Upper lobe of left lung (tissue), 6 donors: ENCODE data around the gene LONP1. TPM values are rescaled to one million over a fixed set of nuclear protein-coding genes. Genes with fewer than 3 reads are reported as not detected.
A peak's percentile ranks its signal among the peaks of the same experiment; 100 is the strongest.
"Not testable (repeated sequence)": the region's sequence is repeated elsewhere in the genome, so short reads cannot be mapped to it uniquely, and the experiment has no call there.

Experiments
- ATAC-seq, 2 donors: fragments of 200-7000 bp; cut with Tn5 transposase; one replicate each; pipeline ENCODE4 v1.9.1; 2022; ENCODE audit warnings: mild to moderate bottlenecking in 2 of 2, moderate library complexity in 2 of 2; ENCODE audit not compliant: low FRiP score in 2 of 2
- DNase-seq, 2 donors: peaks; one replicate each; pipeline ENCODE4 v3.0.0-alpha.2; 2019 to 2020
- H3K27ac ChIP-seq, 4 donors: fragments of 200-600 bp; sonication (generic); one replicate each; pipeline ENCODE4 v1.5.1; 2016 to 2019
- H3K27me3 ChIP-seq, 4 donors: fragments of 200-600 bp; sonication (generic); one replicate each; pipeline ENCODE4 v1.5.1; 2017 to 2019
- H3K36me3 ChIP-seq, 4 donors: fragments of 200-600 bp; sonication (generic); one replicate each; pipeline ENCODE4 v1.5.1; 2016 to 2019
- H3K4me1 ChIP-seq, 4 donors: fragments of 200-600 bp; sonication (generic); one replicate each; pipeline ENCODE4 v1.5.1; 2018 to 2019
- H3K4me3 ChIP-seq, 4 donors: fragments of 200-600 bp; sonication (generic); one replicate each; pipeline ENCODE4 v1.5.1; 2017 to 2019; ENCODE audit warnings: mild to moderate bottlenecking in 2 of 4, moderate library complexity in 1 of 4
- H3K9me3 ChIP-seq, 4 donors: fragments of 200-600 bp; sonication (generic); one replicate each; pipeline ENCODE4 v1.5.1; 2018 to 2019
- CTCF ChIP-seq, 6 experiments: fragments of 450-650 bp in 4 of 6; fragments of 200-600 bp in 2 of 6; sonication (generic) in 2 of 6; IDR thresholded peaks; one replicate each; pipeline ENCODE4 v1.5.1; 2016 to 2019; ENCODE audit warnings: antibody characterized with exemption in 6 of 6
- EP300 ChIP-seq, 4 donors: sonication (generic); formaldehyde crosslinking; IDR thresholded peaks; one replicate each; pipeline ENCODE4 v1.5.1; 2017; ENCODE audit warnings: antibody characterized with exemption in 4 of 4, control low read depth in 2 of 4
- POLR2A ChIP-seq, 4 donors: fragments of 450-650 bp; IDR thresholded peaks; one replicate each; pipeline ENCODE4 v1.5.1; 2016 to 2017; ENCODE audit warnings: antibody characterized with exemption in 4 of 4, mild to moderate bottlenecking in 2 of 4
- POLR2AphosphoS5 ChIP-seq, 2 donors: sonication (generic); formaldehyde crosslinking; IDR thresholded peaks; one replicate each; pipeline ENCODE4 v1.5.1; 2017; ENCODE audit warnings: antibody characterized with exemption in 2 of 2
- WGBS, 2 donors: methylation state at CpG; one replicate each; pipeline ENCODE4 v1.1.5; 2017 to 2018; 5-methylcytosine and 5-hydroxymethylcytosine counted together
- total RNA-seq, 6 donors: library from RNA; depleted of rRNA in 4 of 6; stranded (reverse); fragments of >200 nt in 4 of 6; gene quantifications; one replicate each; pipeline versions ENCODE4 v1.1.0 to v1.2.1, GENCODE V29; 2016 to 2021
- donor health status: DM: no; HTN: no; CAD: no; lungs with moderate emphysema.
- donor health status: DM: no; HTN: yes; CAD: no; lungs with severe emphysema.

Gene LONP1
- total RNA-seq, 6 donors from 2014 or later = 79.7 to 141 (median 89.4) TPM

GRCh38 chr19:5692723-5693194 lies 27.2 kb downstream of the LONP1 start:
- H3K27me3 ChIP-seq = no peaks in the 10 kb centered on the region
- DNase-seq = no peak
- H3K4me3 ChIP-seq = no peak overlapping the region
- H3K9me3 ChIP-seq = no peaks in the 10 kb centered on the region
- H3K36me3 ChIP-seq = peaks cover 13 to 62% (median 56%) of the 10 kb centered on the region in 4 donors
- TF ChIP-seq EP300 (IDR thresholded peaks at IDR 0.05) (no peak), CTCF (IDR thresholded peaks at IDR 0.05) (no peak)
- H3K27ac ChIP-seq = no peak overlapping the region
- no peak for ATAC-seq
- 85 to 93% methylated on average over 5 to 7 of the region's 7 CpGs for WGBS, 2 donors
- H3K4me1 ChIP-seq = peaks cover 11 to 26% (median 18%) of the 10 kb centered on the region in 4 donors

- DNase-seq = peak in 1 of 2 donors; percentile 87
- 71 to 77% methylated on average over 11 to 38 of the region's 42 CpGs for WGBS, 2 donors
- TF ChIP-seq POLR2AphosphoS5 (IDR thresholded peaks at IDR 0.05) (no peak), POLR2A (IDR thresholded peaks at IDR 0.05) (no peak), EP300 (IDR thresholded peaks at IDR 0.05) (no peak), CTCF (IDR thresholded peaks at IDR 0.05) (no peak)
- H3K4me3 ChIP-seq = peak overlapping the region in 3 of 4 donors; percentile 58 to 80 (median 75)
- no peaks in the 10 kb centered on the region for H3K9me3 ChIP-seq
- H3K27ac ChIP-seq = peak overlapping the region; percentile 87 to 96 (median 91)
- peaks cover 13 to 57% (median 53%) of the 10 kb centered on the region in 4 donors for H3K36me3 ChIP-seq
- H3K27me3 ChIP-seq = no peaks in the 10 kb centered on the region
- ATAC-seq = no peak
- peaks cover 14 to 33% (median 24%) of the 10 kb centered on the region in 4 donors for H3K4me1 ChIP-seq
Measured at GRCh38 chr19:5691822-5692722, 27.9 kb downstream of the LONP1 start.

GRCh38 chr19:5690955-5691821 lies 28.8 kb downstream of the LONP1 start:
- no peaks in the 10 kb centered on the region for H3K9me3 ChIP-seq
- ATAC-seq = no peak
- peaks cover 10 to 48% (median 45%) of the 10 kb centered on the region in 4 donors for H3K36me3 ChIP-seq
- 3 to 7% methylated on average over 24 to 53 of the region's 54 CpGs for WGBS, 2 donors
- H3K27me3 ChIP-seq = no peaks in the 10 kb centered on the region
- DNase-seq = peak; percentile 45 to 87
- H3K4me3 ChIP-seq = peak overlapping the region; percentile 20 to 80 (median 66)
- peak overlapping the region; percentile 87 to 96 (median 91) for H3K27ac ChIP-seq
- H3K4me1 ChIP-seq = peaks cover 19 to 36% (median 27%) of the 10 kb centered on the region in 4 donors
- TF ChIP-seq EP300 (IDR thresholded peaks at IDR 0.05) (no peak), POLR2AphosphoS5 (IDR thresholded peaks at IDR 0.05) (peak in 1 of 2 donors; percentile 22), CTCF (IDR thresholded peaks at IDR 0.05) (no peak)

GRCh38 chr19:5690125-5690954 lies 29.6 kb downstream of the LONP1 start, which contains the start of gene RPL36:
TSS of gene RPL36 (plus strand) at chr19:5690295. CDS start at chr19:5690508, 213 bp downstream.
- no peaks in the 10 kb centered on the region for H3K9me3 ChIP-seq
- WGBS, 2 donors = 1 to 5% methylated on average over 27 to 61 of the region's 73 CpGs
- H3K4me3 ChIP-seq = peak within 1 kb of the TSS; percentile 37 to 80 (median 66)
- peak; percentile 95 to 100 (median 99) for TF ChIP-seq CTCF (IDR thresholded peaks at IDR 0.05)
- peak; percentile 96 to 97 for TF ChIP-seq POLR2AphosphoS5 (IDR thresholded peaks at IDR 0.05)
- no peak for TF ChIP-seq EP300 (IDR thresholded peaks at IDR 0.05)
- peak; percentile 43 to 94 (median 88) for TF ChIP-seq POLR2A (IDR thresholded peaks at IDR 0.05)
- peaks cover 21 to 40% (median 31%) of the 10 kb centered on the region in 4 donors for H3K4me1 ChIP-seq
- ATAC-seq = peak; percentile 86 to 93
- peak within 1 kb of the TSS; percentile 87 to 96 (median 91) for H3K27ac ChIP-seq
- peak; percentile 98 to 99 for DNase-seq
- no peaks in the 10 kb centered on the region for H3K27me3 ChIP-seq
- peaks cover 6 to 39% (median 36%) of the 10 kb centered on the region in 4 donors for H3K36me3 ChIP-seq

GRCh38 chr19:5688262-5688881 lies 31.6 kb downstream of the LONP1 start:
- not testable (repeated sequence) for H3K27me3 ChIP-seq, DNase-seq, H3K4me3 ChIP-seq, H3K27ac ChIP-seq, ATAC-seq, H3K9me3 ChIP-seq
- peaks cover 21 to 40% (median 31%) of the 10 kb centered on the region in 4 donors for H3K4me1 ChIP-seq
- WGBS, 2 donors = 92 to 95% methylated on average over 13 of the region's 13 CpGs
- peaks cover 6 to 20% (median 17%) of the 10 kb centered on the region in 4 donors for H3K36me3 ChIP-seq
